Mammary epithelial cell (primary cell): ENCODE data around the gene GFI1.
"Not testable (repeated sequence)": the region's sequence is repeated elsewhere in the genome, so short reads cannot be mapped to it uniquely, and the experiment has no call there.

Experiments used
- CTCF ChIP-seq, 2 donors: IDR thresholded peaks in 1 of 2; conservative IDR thresholded peaks in 1 of 2; 2 replicates each; pipeline ENCODE4 v1.5.1; 2011 to 2012; ENCODE audit warnings: inconsistent platforms in 2 of 2, low read length in 2 of 2, mild to moderate bottlenecking in 2 of 2, control low read depth in 1 of 2, low read depth in 1 of 2; ENCODE audit not compliant: insufficient read depth in 1 of 2; ENCODE audit errors: extremely low read depth in 1 of 2
- EZH2 ChIP-seq: IDR thresholded peaks from 2 replicates; pipeline ENCODE4 v1.6.1; 2012; ENCODE audit warnings: low read length, inconsistent platforms, borderline replicate concordance

GRCh38 chr1:92532371-92532770 lies 45.6 kb upstream of the GFI1 start:
- TF ChIP-seq CTCF (conservative IDR thresholded peaks at IDR 0.05 in 1 of 2, IDR thresholded peaks at IDR 0.05 in 1 of 2; ENCODE audit: extremely low read depth in 1 of 2, insufficient read depth in 1 of 2, low read depth in 1 of 2, low read length in 2 of 2); EZH2: not testable (repeated sequence)
